HG02763 (cell line): ENCODE results near the gene RAB24.
"Not testable (repeated sequence)": the region's sequence is repeated elsewhere in the genome, so short reads cannot be mapped to it uniquely, and the experiment has no call there.

Experiments
- ATAC-seq: cut with Tn5 transposase; IDR thresholded peaks from one replicate; pipeline ENCODE4 v1.9.1; 2021; ENCODE audit warnings: mild to moderate bottlenecking, moderate library complexity; ENCODE audit not compliant: unreplicated experiment

Gene RAB24

DNA sequence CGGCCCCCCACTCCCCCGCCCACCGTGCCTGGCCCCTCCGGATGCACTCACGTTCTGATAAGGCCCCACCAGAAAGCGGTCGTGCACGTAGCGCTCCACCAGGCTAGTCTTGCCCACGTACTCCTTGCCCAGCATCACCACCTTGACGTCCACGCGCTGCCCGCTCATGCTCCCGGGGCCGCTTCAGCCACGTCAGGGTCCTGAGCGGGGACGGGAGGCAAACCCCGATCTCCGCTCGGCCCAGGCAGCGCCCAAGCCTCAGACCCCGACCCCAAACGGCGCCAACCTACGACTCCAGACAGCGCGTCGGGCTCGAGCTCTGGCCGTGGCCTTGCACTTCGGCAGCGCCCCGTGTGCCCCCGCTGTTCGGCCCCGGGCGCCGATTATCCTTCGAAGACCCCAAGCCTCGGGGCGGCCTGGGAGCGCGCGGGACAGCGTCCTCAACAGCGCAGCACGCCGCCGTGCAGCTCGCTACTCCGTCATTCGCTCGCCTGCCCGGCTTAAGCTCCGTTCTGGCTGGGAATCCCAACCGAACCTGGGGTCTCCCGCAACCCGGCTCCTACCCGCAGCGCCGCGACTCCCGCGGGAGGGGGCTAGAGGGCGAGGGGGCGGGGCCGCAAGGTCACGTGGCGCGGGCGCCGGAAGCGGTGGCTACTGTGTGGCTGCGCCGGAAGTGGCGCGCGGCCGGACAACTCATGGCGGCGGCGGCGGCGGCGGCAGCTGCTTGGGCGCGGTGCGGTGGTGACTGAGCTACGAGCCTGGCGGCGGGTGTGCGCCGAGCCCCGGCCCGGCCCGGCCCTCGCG is at the start of gene RAB24, which contains the start of gene PRELID1:
Gene RAB24, minus strand, starts transcription at position 599 of the 804 bp plus-strand sequence. Its CDS starts 431 bp downstream, at position 168.
Gene PRELID1, plus strand, starts transcription at position 679 of the 804 bp plus-strand sequence. CDS start 187 bp downstream, outside the sequence.
- peak; percentile 65 for ATAC-seq

- ATAC-seq, result no peak
Observed at GRCh38 chr5:177353093-177353492, 49.6 kb upstream of the RAB24 start.

DNA sequence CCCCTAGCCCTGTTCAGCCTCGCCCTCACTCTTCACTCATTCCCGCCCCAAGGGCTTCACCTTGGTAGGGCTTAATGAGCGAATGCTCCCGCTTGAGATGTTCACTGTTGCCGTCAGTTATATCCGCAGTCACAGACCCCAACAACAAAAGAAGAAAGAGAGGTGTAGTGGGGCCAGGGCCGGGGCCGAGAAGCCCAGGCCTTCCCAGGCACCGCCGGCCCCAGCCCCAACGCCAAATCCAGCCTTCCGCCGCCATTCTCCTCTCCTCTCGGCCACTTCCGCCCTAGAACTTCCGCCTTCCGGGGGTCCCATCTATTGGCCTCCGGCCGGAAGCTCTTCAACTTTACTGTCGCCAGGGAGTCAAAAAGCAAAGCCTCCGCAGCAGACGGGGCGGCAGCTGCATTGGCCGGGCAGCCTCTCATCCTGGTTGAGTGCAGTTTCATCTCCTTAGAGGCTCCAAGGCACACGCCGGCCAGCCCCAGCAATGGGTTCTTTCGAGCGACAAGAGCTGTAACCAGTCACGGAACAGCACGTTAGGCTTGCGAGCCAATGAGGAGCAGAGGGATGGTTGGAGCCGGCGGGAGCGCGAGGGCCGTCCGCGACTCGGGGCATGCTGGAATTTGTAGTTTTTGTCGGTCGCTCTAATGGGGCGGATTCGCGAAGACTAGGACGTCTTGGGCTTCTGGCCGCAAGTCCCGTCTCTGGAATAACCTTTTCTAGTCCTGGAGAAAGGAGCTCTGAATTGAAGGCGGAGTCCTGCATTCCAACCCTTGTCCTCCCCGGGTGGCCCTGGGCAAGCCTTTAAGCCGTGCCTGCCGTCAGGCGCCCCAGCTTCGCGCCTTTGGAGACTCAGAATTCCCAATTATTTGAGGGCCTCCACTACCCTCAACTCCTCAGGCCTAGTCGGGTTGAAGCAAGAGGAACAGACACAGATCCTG is 48.1 kb upstream of the RAB24 start, which contains the start of gene LMAN2:
Gene LMAN2, minus strand, starts transcription at position 277 of the 938 bp plus-strand sequence. Its CDS starts 21 bp downstream, at position 256.
- ATAC-seq, result peak; percentile 92

DNA sequence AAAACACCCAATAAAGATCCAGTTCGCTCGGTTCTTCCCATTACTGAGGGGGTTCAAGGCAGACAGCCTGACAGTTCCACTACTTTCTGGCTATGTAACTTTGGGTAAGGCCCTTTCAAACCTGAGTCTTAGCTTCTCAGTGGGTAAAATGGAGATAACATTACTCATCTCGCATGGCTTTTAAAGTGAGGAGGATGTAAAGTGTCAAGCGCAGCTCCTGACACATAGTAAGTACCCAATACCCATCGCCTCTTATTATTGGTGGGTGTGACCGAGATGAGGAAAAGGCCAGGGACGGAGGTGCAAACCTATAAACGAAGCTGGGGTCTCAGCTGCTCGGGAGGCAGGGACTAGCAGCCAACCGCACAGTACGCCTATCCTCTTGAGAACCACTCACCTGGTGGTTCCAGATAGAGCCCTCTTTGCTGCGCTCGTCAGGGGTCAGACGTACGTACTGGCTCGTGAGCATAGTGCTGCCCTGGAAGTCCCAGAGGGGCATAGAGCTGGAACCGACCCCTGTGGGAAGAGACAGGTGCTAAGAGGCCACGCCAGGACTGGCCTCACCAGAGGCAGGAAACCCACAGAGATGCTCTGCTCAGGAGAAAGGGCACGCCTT is 47.4 kb upstream of the RAB24 start:
- ATAC-seq, result no peak

- ATAC-seq, result no peak
Observed at GRCh38 chr5:177349762-177350161, 46.2 kb upstream of the RAB24 start.

DNA sequence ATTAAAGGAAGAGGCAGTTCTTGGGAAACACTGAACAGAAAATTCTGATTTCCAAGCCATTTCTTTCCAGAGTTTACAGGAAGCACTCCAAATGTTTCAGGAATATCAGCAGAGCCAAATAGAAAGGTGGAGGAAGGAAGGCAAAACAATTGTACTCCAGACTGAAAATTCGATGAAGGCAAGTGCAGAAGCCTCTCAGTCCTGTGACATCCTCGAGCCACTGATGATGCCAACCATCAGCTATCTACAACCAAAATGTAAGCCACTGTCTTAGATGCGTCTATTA is 45.8 kb upstream of the RAB24 start:
- ATAC-seq, result no peak

DNA sequence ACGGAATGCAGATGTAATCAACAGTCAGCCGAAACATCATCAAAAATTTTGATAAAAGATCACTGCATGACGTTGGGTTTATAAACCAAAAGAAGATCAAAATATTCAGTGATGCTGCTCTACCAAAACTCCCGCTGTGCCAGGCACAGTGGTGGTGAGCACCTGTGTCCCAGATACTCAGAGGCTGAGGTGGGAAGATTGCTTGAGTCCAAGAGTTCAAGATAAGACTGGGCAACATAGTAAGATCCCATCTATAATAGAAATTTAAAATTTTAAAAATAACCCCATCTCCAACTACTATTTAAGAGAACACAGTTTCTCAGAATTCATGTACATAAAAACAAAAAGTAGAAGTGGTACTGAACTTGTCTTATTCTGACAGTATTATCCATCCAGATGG is 44.2 kb upstream of the RAB24 start:
- no peak for ATAC-seq

- no peak for ATAC-seq
Observed at GRCh38 chr5:177346820-177347219, 43.3 kb upstream of the RAB24 start.

GRCh38 chr5:177344891-177345290 is 41.4 kb upstream of the RAB24 start:
- ATAC-seq, result no peak

DNA sequence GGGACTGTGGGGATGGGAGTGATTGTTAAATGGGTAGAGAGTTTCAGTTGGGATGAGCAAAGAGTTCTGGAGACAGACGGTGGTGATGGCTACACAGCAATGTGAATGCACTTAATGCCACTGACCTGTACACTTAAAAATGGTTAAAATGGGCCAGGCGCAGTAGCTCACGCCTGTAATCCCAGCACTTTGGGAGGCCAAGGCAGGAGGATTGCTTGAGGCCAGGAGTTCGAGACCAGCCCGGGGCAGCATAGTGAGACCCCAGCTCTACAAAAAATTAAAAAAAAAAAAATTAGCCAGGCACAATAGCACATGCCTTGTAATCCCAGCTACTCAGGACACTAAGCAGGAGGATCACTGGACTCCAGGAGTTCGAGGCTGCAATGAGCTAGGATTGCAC is 40.3 kb upstream of the RAB24 start:
- no peak for ATAC-seq

- not testable (repeated sequence) for ATAC-seq
Observed at GRCh38 chr5:177343000-177343399, 39.5 kb upstream of the RAB24 start.

- ATAC-seq, result no peak
Observed at GRCh38 chr5:177339107-177339638, 35.7 kb upstream of the RAB24 start.

GRCh38 chr5:177338251-177339106 is 35.0 kb upstream of the RAB24 start:
- no peak for ATAC-seq

DNA sequence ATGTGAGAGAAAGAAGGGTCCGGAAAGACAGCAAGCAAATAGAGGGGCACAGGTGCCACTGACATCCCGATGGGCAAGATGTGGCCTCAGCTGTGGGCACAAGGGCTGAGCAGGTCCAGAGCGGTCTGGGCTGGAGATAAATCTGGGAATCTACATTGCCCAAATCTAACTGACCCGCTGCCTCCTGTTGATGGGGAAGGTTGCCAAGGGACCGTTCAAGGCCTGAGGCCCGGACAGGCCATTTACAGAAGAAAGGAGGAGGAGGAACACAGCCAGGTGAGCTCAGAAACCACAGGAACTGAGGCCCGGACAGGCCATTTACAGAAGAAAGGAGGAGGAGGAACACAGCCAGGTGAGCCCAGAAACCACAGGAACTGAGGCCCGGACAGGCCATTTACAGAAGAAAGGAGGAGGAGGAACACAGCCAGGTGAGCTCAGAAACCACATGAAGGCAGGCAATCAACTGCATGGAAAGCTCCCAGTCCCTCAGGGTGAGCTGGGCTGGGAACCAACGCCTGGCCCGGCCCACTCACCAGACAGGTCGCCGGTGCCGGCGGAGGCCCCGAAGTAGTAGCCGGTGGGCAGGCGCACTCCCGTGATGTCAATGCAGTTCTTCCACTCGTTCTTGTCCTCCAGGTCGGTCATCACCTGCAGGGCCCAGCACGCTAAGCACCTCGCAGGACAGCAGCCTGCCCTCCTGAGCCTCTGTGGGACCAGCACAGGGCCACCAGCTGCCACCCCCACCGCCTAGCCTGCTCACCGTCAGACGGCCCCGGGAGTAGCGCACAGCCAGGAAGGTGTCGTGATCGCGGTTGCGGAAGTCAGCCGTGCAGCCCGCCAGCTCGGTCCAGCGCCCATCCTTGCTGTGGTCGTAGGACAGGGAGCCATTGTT is 33.3 kb upstream of the RAB24 start:
- ATAC-seq, result no peak

DNA sequence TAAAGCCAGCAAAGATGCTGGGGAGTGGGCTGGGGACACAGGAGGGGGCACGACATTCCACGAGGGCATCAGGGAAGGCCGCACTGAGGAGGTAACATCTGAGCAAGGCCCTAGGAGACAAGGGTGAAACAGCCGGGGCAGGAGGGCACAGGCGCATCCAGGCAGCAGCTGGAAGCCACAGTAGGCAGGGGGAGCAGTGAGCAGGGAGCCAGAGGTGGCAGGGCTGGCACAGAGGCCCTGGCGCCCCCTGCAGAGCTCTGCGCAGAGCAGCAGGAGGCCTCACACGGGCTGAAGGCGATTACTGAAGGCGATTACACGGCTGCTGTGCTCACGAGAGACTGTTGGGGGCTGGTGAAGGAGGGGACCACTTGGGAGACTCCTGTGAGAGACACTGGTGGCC is 32.6 kb upstream of the RAB24 start:
- no peak for ATAC-seq

GRCh38 chr5:177335701-177336065 is 32.2 kb upstream of the RAB24 start:
- no peak for ATAC-seq

DNA sequence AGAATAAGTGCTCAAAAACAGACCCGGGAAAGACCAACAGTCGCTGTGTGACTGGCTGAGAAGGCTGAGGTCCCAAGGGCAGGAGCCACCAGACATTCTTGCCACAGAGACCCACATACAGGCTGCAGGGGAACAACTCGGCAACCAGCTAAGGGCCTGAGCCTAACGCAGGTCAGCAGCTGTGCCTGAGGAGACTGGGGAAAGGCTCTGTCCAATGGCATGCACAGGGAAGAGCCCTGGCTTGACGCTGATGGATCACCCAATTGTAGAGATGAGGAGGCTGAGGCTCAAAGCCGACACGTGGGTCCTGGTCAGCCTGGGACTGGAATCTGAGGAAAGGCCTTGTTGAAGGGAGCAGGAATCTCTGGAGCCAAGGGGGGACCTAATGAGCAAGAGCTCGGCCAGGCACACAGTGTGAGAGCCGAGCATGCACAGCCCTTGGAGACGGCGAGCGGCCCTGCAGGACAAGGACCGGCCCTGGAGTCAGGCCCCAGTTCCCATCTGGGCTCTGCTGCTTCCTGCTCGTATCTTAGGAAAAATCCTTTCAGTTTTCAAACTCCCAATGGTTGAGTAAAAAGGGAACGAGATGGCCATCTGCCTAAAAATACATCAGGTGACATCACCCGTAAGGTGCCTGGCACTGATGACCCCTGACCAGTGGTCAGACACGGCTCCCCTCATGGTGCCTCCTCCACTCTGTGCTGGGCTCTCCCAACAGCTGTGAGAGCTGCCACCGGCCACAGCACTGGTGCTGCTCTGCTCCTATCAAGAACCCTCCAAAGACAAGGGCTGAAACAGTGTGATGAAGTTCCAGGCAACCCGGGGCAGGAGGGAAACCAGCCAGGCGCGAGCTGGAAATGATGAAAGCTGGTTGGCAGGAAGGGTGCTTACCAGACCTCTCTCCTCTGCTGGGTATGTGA is 31.5 kb upstream of the RAB24 start:
- no peak for ATAC-seq

DNA sequence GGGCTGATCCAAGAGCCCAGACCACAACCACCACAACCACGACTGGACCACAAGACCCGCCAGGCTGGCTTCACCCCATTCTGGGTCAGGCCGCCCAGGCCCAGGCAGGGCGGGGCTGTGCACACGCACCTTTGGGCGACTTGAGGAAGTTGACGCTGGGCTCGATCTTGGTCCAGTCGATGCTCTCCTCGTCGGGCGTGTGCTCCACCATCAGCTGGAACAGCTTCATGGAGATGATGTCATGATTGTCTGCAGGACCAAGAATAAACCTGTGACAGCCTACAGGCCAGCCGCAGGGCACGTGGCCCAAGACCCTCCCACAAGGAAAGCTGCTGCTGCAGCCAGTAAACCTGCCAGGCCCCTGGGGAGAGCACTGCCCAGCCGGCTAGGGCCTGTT is 30.6 kb upstream of the RAB24 start:
- no peak for ATAC-seq
